ENCODE results near the gene ITPR3. TPM values are rescaled to one million over a fixed set of nuclear protein-coding genes. Genes with fewer than 3 reads are reported as not detected.

Gene ITPR3
- total and polyA plus RNA-seq, 2 of the 13 experiments (the other 11 are each of a cell fraction or from before 2014, with no cell fraction given) = 3.8 to 21.4 TPM

DNA sequence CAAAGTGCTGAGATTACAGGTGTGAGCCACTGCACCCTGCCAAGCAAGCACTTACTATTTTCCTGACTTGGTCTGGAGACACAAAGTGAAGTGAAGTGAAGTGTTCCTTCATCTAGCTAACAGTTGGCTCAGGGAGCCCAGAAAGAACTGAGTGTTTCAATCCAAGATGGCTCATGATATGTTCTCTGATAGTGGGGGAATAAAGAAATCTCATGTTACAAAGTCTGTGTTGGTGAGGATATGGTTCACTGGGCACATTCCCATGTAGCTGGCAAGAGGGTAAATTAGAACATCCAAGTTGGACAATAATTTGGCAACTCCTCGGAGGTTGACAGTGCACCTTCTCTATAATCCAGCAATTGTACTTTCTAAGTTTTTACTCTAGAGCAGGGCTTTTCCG, 5.0 kb upstream of the ITPR3 start:
- TF ChIP-seq NBN (conservative IDR thresholded peaks at IDR 0.05) = no peak
- TF ChIP-seq RFXANK (CRISPR knock-in tag; IDR thresholded peaks at IDR 0.05) = no peak
- no peak for TF ChIP-seq XBP1 (CRISPR knock-in tag; IDR thresholded peaks at IDR 0.05)
- no peak for TF ChIP-seq ZMYM4 (CRISPR knock-in tag; IDR thresholded peaks at IDR 0.05)
- no peak for TF ChIP-seq ZNF17 (CRISPR knock-in tag; IDR thresholded peaks at IDR 0.05)
- no peak for TF ChIP-seq HMG20B (CRISPR knock-in tag; conservative IDR thresholded peaks at IDR 0.05)
- no peak for TF ChIP-seq GZF1 (CRISPR knock-in tag; IDR thresholded peaks at IDR 0.05)
- no peak for TF ChIP-seq REL (CRISPR knock-in tag; conservative IDR thresholded peaks at IDR 0.05)
- H3K4me3 ChIP-seq (replicated peaks in 1 of 3; ENCODE audit: insufficient read depth in 1 of 3, low read depth in 2 of 3, low read length in 3 of 3) = no peak overlapping the region

DNA sequence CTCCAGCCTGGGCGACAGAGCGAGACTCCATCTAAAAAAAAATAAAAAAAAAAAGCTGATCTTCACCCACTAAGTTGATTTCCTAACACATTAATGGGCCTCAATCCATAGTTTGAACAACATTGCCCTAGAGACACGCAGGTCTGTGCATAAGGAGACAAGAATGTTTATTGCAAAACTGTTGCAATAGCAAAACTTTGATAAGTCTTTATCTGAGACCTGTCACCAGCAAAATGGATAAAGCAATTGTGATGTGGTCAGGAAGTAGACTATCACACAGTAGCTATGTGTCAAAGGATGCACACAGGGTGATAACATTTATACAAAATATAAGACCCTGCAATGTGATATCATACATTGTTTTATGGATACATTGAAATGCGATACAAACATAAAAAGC, 4.2 kb upstream of the ITPR3 start:
- DNase-seq (ENCODE audit: low spot score) = no peak
- peaks cover 0 to 9% of the 10 kb centered on the region in 2 experiments; a peak in 3 of 5 replicates for H3K27me3 ChIP-seq (ENCODE audit: control insufficient read depth in 1 of 2, insufficient read depth in 2 of 2, low read length in 2 of 2)
- in situ Hi-C loops (cut with HindIII; ENCODE audit: extremely low pct_ligation_motif_present, low pct_unique_long_range_greater_than_20kb) (no loop called here), intact Hi-C loops (cut with micrococcal nuclease; ENCODE audit: unreplicated experiment) (no loop called here)
- no peak overlapping the region for H3K9ac ChIP-seq (ENCODE audit: insufficient read depth, low read depth, low read length)
- no peak overlapping the region for H3K4me3 ChIP-seq (replicated peaks in 1 of 3; ENCODE audit: insufficient read depth in 1 of 3, low read depth in 2 of 3, low read length in 3 of 3)
- 61% methylated on average over 4 of the region's 4 CpGs for WGBS (ENCODE audit: low lambda C conversion rate)
- H3K79me2 ChIP-seq (ENCODE audit: insufficient read depth, low read length) = no peaks in the 10 kb centered on the region
- BruUV-seq (replicated peaks) = no TSS peak
- no peak for ATAC-seq
- no peaks in the 10 kb centered on the region for H4K20me1 ChIP-seq (ENCODE audit: insufficient read depth, low read length)
- no peaks in the 10 kb centered on the region for H3K9me3 ChIP-seq (ENCODE audit: low read length)
- POLR2A ChIA-PET = interaction anchor here (1.0 kb wide), 1 partner anchor 95 kb away, joined by 3 read pairs; the partner anchor contains the start of gene UQCC2
- CTCF ChIA-PET (ENCODE audit: low intra/inter-chr PET ratio, low total read pairs) = no interaction called here
- H3K36me3 ChIP-seq (replicated peaks in 1 of 2; ENCODE audit: control insufficient read depth in 1 of 2, insufficient read depth in 2 of 2, low read length in 2 of 2) = no peaks in the 10 kb centered on the region
- no peak for FAIRE-seq
- no peak overlapping the region for H2AFZ ChIP-seq (ENCODE audit: low read length)
- peaks cover 50% of the 10 kb centered on the region for H3K4me1 ChIP-seq (ENCODE audit: insufficient read depth, low read length)
- H3K27ac ChIP-seq (ENCODE audit: extremely low read length, insufficient read depth, low read length) = no peak overlapping the region
- H3K4me2 ChIP-seq (ENCODE audit: low read depth, low read length) = no peak overlapping the region
- TF ChIP-seq, protein P1, sequence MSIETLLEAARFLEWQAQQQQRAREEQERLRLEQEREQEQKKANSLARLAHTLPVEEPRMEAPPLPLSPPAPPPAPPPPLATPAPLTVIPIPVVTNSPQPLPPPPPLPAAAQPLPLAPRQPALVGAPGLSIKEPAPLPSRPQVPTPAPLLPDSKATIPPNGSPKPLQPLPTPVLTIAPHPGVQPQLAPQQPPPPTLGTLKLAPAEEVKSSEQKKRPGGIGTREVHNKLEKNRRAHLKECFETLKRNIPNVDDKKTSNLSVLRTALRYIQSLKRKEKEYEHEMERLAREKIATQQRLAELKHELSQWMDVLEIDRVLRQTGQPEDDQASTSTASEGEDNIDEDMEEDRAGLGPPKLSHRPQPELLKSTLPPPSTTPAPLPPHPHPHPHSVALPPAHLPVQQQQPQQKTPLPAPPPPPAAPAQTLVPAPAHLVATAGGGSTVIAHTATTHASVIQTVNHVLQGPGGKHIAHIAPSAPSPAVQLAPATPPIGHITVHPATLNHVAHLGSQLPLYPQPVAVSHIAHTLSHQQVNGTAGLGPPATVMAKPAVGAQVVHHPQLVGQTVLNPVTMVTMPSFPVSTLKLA (IDR thresholded peaks at IDR 0.05) = no peak
- no peak for TF ChIP-seq ARNT (IDR thresholded peaks at IDR 0.05)
- TF ChIP-seq NFIC (IDR thresholded peaks at IDR 0.05; ENCODE audit: low read length) = no peak
- TF ChIP-seq ZSCAN5A (CRISPR knock-in tag; IDR thresholded peaks at IDR 0.05; ENCODE audit: borderline replicate concordance) = no peak
- no peak for TF ChIP-seq FOXP4 (CRISPR knock-in tag; IDR thresholded peaks at IDR 0.05)

More for the DNA sequence above, 5.0 kb upstream of the ITPR3 start:
- H4K20me1 ChIP-seq (ENCODE audit: insufficient read depth, low read length) = no peaks in the 10 kb centered on the region
- WGBS (ENCODE audit: low lambda C conversion rate) = 92% methylated on average over 2 of the region's 2 CpGs
- H3K27ac ChIP-seq (ENCODE audit: extremely low read length, insufficient read depth, low read length) = no peak overlapping the region
- DNase-seq (ENCODE audit: low spot score) = no peak
- peaks cover 0 to 4% of the 10 kb centered on the region in 2 experiments; a peak in 2 of 5 replicates for H3K27me3 ChIP-seq (ENCODE audit: control insufficient read depth in 1 of 2, insufficient read depth in 2 of 2, low read length in 2 of 2)
- no peaks in the 10 kb centered on the region for H3K36me3 ChIP-seq (replicated peaks in 1 of 2; ENCODE audit: control insufficient read depth in 1 of 2, insufficient read depth in 2 of 2, low read length in 2 of 2)
- in situ Hi-C loops (cut with HindIII; ENCODE audit: extremely low pct_ligation_motif_present, low pct_unique_long_range_greater_than_20kb) (no loop called here), intact Hi-C loops (cut with micrococcal nuclease; ENCODE audit: unreplicated experiment) (no loop called here)
- H2AFZ ChIP-seq (ENCODE audit: low read length) = no peak overlapping the region
- FAIRE-seq = no peak
- ChIA-PET POLR2A (no interaction called here), CTCF (ENCODE audit: low intra/inter-chr PET ratio, low total read pairs) (interaction anchor here (0.9 kb wide), 1 partner anchor 16 kb away, joined by 3 read pairs; no protein-coding TSS in a partner anchor)
- no TSS peak for BruUV-seq (replicated peaks)
- no peak overlapping the region for H3K4me2 ChIP-seq (ENCODE audit: low read depth, low read length)
- peaks cover 56% of the 10 kb centered on the region for H3K4me1 ChIP-seq (ENCODE audit: insufficient read depth, low read length)
- H3K79me2 ChIP-seq (ENCODE audit: insufficient read depth, low read length) = no peaks in the 10 kb centered on the region
- no peak for ATAC-seq
- H3K9me3 ChIP-seq (ENCODE audit: low read length) = no peaks in the 10 kb centered on the region
- no peak overlapping the region for H3K9ac ChIP-seq (ENCODE audit: insufficient read depth, low read depth, low read length)

Data from HepG2 (cell line).